Activated T-helper 1 cell treated with anti-CD3 and anti-CD28 coated beads, Interleukin-12 subunit alpha, Interleukin-12 subunit beta, Interleukin-2, Interleukin-4 antibody, amounts not matched to agents 30 ng/mL and 10 ng/mL and 1 ng/mL, durations not matched to agents 14 hours and 24 hours and 36 hours (primary cell): ENCODE measurements around the gene ANK2. TPM values are rescaled to one million over a fixed set of nuclear protein-coding genes. Genes with fewer than 3 reads are reported as not detected.
A peak's percentile ranks its signal among the peaks of the same experiment; 100 is the strongest.

ENCODE experiments used
- DNase-seq: peaks from one replicate; pipeline ENCODE4 v3.0.0; 2021; ENCODE audit warnings: low spot score
- H3K27ac Mint-ChIP-seq: one replicate; pipeline ENCODE4 v1.8.0; 2021; ENCODE audit warnings: mild to moderate bottlenecking, mixed read lengths
- H3K27me3 Mint-ChIP-seq: one replicate; pipeline ENCODE4 v1.8.0; 2022; ENCODE audit warnings: mild to moderate bottlenecking, moderate library complexity, mixed read lengths; ENCODE audit not compliant: insufficient read depth
- H3K36me3 Mint-ChIP-seq: one replicate; pipeline ENCODE4 v1.8.0; 2021; ENCODE audit warnings: low read depth, mixed read lengths
- H3K4me1 Mint-ChIP-seq: one replicate; pipeline ENCODE4 v1.8.0; 2021; ENCODE audit warnings: low read depth, mixed read lengths
- H3K4me3 Mint-ChIP-seq: one replicate; pipeline ENCODE4 v1.8.0; 2021; ENCODE audit warnings: mild to moderate bottlenecking, moderate library complexity, mixed read lengths
- H3K9me3 Mint-ChIP-seq: one replicate; pipeline ENCODE4 v1.8.0; 2021; ENCODE audit warnings: mixed read lengths
- intact Hi-C: fragments of 100-400 bp; cut with micrococcal nuclease; formaldehyde crosslinking; loops from one replicate; pipeline ENCODE4 v1.15.1; 2024
- total RNA-seq: library from RNA; stranded (reverse); gene quantifications from 2 replicates; pipeline ENCODE4 v1.2.3, GENCODE V29; 2022

Gene ANK2
- total RNA-seq, 1 donor from 2014 or later = 3.1 TPM

- H3K27ac Mint-ChIP-seq = no peak overlapping the region
- H3K4me3 Mint-ChIP-seq = no peak overlapping the region
- DNase-seq = no peak
- peaks cover 3% of the 10 kb centered on the region for H3K27me3 Mint-ChIP-seq
- H3K36me3 Mint-ChIP-seq = no peaks in the 10 kb centered on the region
- H3K4me1 Mint-ChIP-seq = no peaks in the 10 kb centered on the region
- intact Hi-C loops = no loop called here
- H3K9me3 Mint-ChIP-seq = no peaks in the 10 kb centered on the region
These were observed 224.3 kb downstream of the ANK2 start for GRCh38 chr4:113273721-113274220.

- H3K27ac Mint-ChIP-seq = no peak overlapping the region
- no peaks in the 10 kb centered on the region for H3K36me3 Mint-ChIP-seq
- no peak overlapping the region for H3K4me3 Mint-ChIP-seq
- intact Hi-C loops = no loop called here
- DNase-seq = no peak
- peaks cover 9% of the 10 kb centered on the region for H3K27me3 Mint-ChIP-seq
- H3K9me3 Mint-ChIP-seq = no peaks in the 10 kb centered on the region
- H3K4me1 Mint-ChIP-seq = no peaks in the 10 kb centered on the region
These were observed 227.2 kb downstream of the ANK2 start for GRCh38 chr4:113276464-113277170.

- Mint-ChIP-seq H3K9me3 (no peaks in the 10 kb centered on the region), H3K27me3 (peaks cover 6% of the 10 kb centered on the region), H3K4me1 (no peaks in the 10 kb centered on the region), H3K36me3 (no peaks in the 10 kb centered on the region), H3K27ac (no peak overlapping the region), H3K4me3 (no peak overlapping the region)
- intact Hi-C loops = loop anchor here (1.0 kb wide), 5 partner anchors 77 to 1381 kb away; no protein-coding TSS in a partner anchor
- peak; percentile 31 for DNase-seq
These were observed 229.0 kb downstream of the ANK2 start for GRCh38 chr4:113278324-113278934.

GRCh38 chr4:113285501-113285900 lies 236.0 kb downstream of the ANK2 start:
- peaks cover 2% of the 10 kb centered on the region for H3K27me3 Mint-ChIP-seq
- no peaks in the 10 kb centered on the region for H3K9me3 Mint-ChIP-seq
- H3K4me3 Mint-ChIP-seq = no peak overlapping the region
- DNase-seq = no peak
- H3K27ac Mint-ChIP-seq = no peak overlapping the region
- H3K36me3 Mint-ChIP-seq = no peaks in the 10 kb centered on the region
- intact Hi-C loops = no loop called here
- H3K4me1 Mint-ChIP-seq = no peaks in the 10 kb centered on the region

GRCh38 chr4:113288257-113288656 lies 238.8 kb downstream of the ANK2 start:
- intact Hi-C loops = no loop called here
- DNase-seq = no peak
- H3K27ac Mint-ChIP-seq = no peak overlapping the region
- no peaks in the 10 kb centered on the region for H3K4me1 Mint-ChIP-seq
- H3K36me3 Mint-ChIP-seq = no peaks in the 10 kb centered on the region
- H3K27me3 Mint-ChIP-seq = peaks cover 3% of the 10 kb centered on the region
- no peak overlapping the region for H3K4me3 Mint-ChIP-seq
- no peaks in the 10 kb centered on the region for H3K9me3 Mint-ChIP-seq

GRCh38 chr4:113288696-113289095 lies 239.2 kb downstream of the ANK2 start:
- Mint-ChIP-seq H3K27me3 (peaks cover 3% of the 10 kb centered on the region), H3K4me3 (no peak overlapping the region), H3K36me3 (no peaks in the 10 kb centered on the region), H3K9me3 (no peaks in the 10 kb centered on the region), H3K27ac (no peak overlapping the region), H3K4me1 (no peaks in the 10 kb centered on the region)
- DNase-seq = no peak
- intact Hi-C loops = no loop called here

- Mint-ChIP-seq H3K27ac (no peak overlapping the region), H3K9me3 (no peaks in the 10 kb centered on the region), H3K36me3 (no peaks in the 10 kb centered on the region), H3K4me1 (no peaks in the 10 kb centered on the region), H3K27me3 (peaks cover 3% of the 10 kb centered on the region), H3K4me3 (no peak overlapping the region)
- intact Hi-C loops = no loop called here
- DNase-seq = no peak
These were observed 240.3 kb downstream of the ANK2 start for GRCh38 chr4:113289766-113290165.

GRCh38 chr4:113290666-113291065 lies 241.2 kb downstream of the ANK2 start:
- Mint-ChIP-seq H3K36me3 (no peaks in the 10 kb centered on the region), H3K4me3 (no peak overlapping the region), H3K27ac (no peak overlapping the region), H3K4me1 (no peaks in the 10 kb centered on the region), H3K27me3 (peaks cover 3% of the 10 kb centered on the region), H3K9me3 (no peaks in the 10 kb centered on the region)
- intact Hi-C loops = no loop called here
- no peak for DNase-seq

GRCh38 chr4:113292371-113293042 lies 243.1 kb downstream of the ANK2 start:
- no peaks in the 10 kb centered on the region for H3K36me3 Mint-ChIP-seq
- H3K4me1 Mint-ChIP-seq = no peaks in the 10 kb centered on the region
- H3K27me3 Mint-ChIP-seq = peaks cover 6% of the 10 kb centered on the region
- no peak for DNase-seq
- no peak overlapping the region for H3K27ac Mint-ChIP-seq
- no peaks in the 10 kb centered on the region for H3K9me3 Mint-ChIP-seq
- H3K4me3 Mint-ChIP-seq = no peak overlapping the region
- intact Hi-C loops = no loop called here

- Mint-ChIP-seq H3K27ac (no peak overlapping the region), H3K36me3 (no peaks in the 10 kb centered on the region), H3K27me3 (peaks cover 6% of the 10 kb centered on the region), H3K4me3 (no peak overlapping the region), H3K9me3 (no peaks in the 10 kb centered on the region), H3K4me1 (no peaks in the 10 kb centered on the region)
- no peak for DNase-seq
- intact Hi-C loops = no loop called here
These were observed 243.6 kb downstream of the ANK2 start for GRCh38 chr4:113293043-113293560.

- H3K4me1 Mint-ChIP-seq = no peaks in the 10 kb centered on the region
- no peak overlapping the region for H3K4me3 Mint-ChIP-seq
- no peaks in the 10 kb centered on the region for H3K36me3 Mint-ChIP-seq
- H3K27me3 Mint-ChIP-seq = peaks cover 8% of the 10 kb centered on the region
- no peak overlapping the region for H3K27ac Mint-ChIP-seq
- no peaks in the 10 kb centered on the region for H3K9me3 Mint-ChIP-seq
- DNase-seq = no peak
- intact Hi-C loops = no loop called here
These were observed 244.2 kb downstream of the ANK2 start for GRCh38 chr4:113293674-113294073.

GRCh38 chr4:113294908-113295307 lies 245.5 kb downstream of the ANK2 start:
- Mint-ChIP-seq H3K36me3 (no peaks in the 10 kb centered on the region), H3K4me1 (no peaks in the 10 kb centered on the region), H3K27me3 (peaks cover 8% of the 10 kb centered on the region), H3K9me3 (no peaks in the 10 kb centered on the region), H3K4me3 (no peak overlapping the region), H3K27ac (no peak overlapping the region)
- intact Hi-C loops = no loop called here
- no peak for DNase-seq

GRCh38 chr4:113300471-113300928 lies 251.0 kb downstream of the ANK2 start:
- H3K9me3 Mint-ChIP-seq = no peaks in the 10 kb centered on the region
- no peak for DNase-seq
- peaks cover 5% of the 10 kb centered on the region for H3K4me1 Mint-ChIP-seq
- H3K27ac Mint-ChIP-seq = no peak overlapping the region
- intact Hi-C loops = no loop called here
- no peak overlapping the region for H3K4me3 Mint-ChIP-seq
- H3K27me3 Mint-ChIP-seq = peaks cover 7% of the 10 kb centered on the region
- H3K36me3 Mint-ChIP-seq = no peaks in the 10 kb centered on the region
